ENCODE data around the gene AUTS2.
"Not testable (repeated sequence)": the region's sequence is repeated elsewhere in the genome, so short reads cannot be mapped to it uniquely, and the experiment has no call there.

DNA sequence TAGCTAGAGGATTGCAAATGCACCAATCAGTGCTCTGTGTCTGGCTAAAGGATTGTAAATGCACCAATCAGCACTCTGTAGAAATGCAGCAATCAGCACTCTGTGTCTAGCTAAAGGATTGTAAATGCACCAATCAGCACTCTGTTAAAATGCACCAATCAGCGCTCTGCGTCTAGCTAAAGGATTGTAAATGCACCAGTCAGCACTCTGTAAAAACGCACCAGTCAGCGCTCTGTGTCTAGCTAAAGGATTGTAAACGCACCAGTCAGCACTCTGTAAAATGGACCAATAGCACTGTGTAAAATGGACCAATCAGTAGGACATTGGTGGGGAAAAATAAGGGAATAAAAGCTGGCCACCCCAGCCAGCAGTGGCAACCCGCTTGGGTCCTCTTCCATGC lies 187.9 kb downstream of the AUTS2 start:
- TF ChIP-seq, protein P1, sequence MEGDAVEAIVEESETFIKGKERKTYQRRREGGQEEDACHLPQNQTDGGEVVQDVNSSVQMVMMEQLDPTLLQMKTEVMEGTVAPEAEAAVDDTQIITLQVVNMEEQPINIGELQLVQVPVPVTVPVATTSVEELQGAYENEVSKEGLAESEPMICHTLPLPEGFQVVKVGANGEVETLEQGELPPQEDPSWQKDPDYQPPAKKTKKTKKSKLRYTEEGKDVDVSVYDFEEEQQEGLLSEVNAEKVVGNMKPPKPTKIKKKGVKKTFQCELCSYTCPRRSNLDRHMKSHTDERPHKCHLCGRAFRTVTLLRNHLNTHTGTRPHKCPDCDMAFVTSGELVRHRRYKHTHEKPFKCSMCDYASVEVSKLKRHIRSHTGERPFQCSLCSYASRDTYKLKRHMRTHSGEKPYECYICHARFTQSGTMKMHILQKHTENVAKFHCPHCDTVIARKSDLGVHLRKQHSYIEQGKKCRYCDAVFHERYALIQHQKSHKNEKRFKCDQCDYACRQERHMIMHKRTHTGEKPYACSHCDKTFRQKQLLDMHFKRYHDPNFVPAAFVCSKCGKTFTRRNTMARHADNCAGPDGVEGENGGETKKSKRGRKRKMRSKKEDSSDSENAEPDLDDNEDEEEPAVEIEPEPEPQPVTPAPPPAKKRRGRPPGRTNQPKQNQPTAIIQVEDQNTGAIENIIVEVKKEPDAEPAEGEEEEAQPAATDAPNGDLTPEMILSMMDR (IDR thresholded peaks at IDR 0.05): not testable (repeated sequence)
- TF ChIP-seq POLR2AphosphoS5 (IDR thresholded peaks at IDR 0.05): not testable (repeated sequence)

All from breast epithelium (tissue), 3 donors.